ENCODE measurements around the gene ACOT8. TPM values are rescaled to one million over a fixed set of nuclear protein-coding genes. Genes with fewer than 3 reads are reported as not detected.
A peak's percentile ranks its signal among the peaks of the same experiment; 100 is the strongest.

The ACOT8 gene
- total and polyA plus RNA-seq, 9 of the 15 experiments (the other 6 are each of a cell fraction or from before 2014, with no cell fraction given) = 8.2 to 46.7 (median 20.7) TPM

GRCh38 chr20:45880988-45881788, 24.0 kb upstream of the ACOT8 start, which contains the start of gene ZSWIM1 (continued):
- TF ChIP-seq, protein P1, sequence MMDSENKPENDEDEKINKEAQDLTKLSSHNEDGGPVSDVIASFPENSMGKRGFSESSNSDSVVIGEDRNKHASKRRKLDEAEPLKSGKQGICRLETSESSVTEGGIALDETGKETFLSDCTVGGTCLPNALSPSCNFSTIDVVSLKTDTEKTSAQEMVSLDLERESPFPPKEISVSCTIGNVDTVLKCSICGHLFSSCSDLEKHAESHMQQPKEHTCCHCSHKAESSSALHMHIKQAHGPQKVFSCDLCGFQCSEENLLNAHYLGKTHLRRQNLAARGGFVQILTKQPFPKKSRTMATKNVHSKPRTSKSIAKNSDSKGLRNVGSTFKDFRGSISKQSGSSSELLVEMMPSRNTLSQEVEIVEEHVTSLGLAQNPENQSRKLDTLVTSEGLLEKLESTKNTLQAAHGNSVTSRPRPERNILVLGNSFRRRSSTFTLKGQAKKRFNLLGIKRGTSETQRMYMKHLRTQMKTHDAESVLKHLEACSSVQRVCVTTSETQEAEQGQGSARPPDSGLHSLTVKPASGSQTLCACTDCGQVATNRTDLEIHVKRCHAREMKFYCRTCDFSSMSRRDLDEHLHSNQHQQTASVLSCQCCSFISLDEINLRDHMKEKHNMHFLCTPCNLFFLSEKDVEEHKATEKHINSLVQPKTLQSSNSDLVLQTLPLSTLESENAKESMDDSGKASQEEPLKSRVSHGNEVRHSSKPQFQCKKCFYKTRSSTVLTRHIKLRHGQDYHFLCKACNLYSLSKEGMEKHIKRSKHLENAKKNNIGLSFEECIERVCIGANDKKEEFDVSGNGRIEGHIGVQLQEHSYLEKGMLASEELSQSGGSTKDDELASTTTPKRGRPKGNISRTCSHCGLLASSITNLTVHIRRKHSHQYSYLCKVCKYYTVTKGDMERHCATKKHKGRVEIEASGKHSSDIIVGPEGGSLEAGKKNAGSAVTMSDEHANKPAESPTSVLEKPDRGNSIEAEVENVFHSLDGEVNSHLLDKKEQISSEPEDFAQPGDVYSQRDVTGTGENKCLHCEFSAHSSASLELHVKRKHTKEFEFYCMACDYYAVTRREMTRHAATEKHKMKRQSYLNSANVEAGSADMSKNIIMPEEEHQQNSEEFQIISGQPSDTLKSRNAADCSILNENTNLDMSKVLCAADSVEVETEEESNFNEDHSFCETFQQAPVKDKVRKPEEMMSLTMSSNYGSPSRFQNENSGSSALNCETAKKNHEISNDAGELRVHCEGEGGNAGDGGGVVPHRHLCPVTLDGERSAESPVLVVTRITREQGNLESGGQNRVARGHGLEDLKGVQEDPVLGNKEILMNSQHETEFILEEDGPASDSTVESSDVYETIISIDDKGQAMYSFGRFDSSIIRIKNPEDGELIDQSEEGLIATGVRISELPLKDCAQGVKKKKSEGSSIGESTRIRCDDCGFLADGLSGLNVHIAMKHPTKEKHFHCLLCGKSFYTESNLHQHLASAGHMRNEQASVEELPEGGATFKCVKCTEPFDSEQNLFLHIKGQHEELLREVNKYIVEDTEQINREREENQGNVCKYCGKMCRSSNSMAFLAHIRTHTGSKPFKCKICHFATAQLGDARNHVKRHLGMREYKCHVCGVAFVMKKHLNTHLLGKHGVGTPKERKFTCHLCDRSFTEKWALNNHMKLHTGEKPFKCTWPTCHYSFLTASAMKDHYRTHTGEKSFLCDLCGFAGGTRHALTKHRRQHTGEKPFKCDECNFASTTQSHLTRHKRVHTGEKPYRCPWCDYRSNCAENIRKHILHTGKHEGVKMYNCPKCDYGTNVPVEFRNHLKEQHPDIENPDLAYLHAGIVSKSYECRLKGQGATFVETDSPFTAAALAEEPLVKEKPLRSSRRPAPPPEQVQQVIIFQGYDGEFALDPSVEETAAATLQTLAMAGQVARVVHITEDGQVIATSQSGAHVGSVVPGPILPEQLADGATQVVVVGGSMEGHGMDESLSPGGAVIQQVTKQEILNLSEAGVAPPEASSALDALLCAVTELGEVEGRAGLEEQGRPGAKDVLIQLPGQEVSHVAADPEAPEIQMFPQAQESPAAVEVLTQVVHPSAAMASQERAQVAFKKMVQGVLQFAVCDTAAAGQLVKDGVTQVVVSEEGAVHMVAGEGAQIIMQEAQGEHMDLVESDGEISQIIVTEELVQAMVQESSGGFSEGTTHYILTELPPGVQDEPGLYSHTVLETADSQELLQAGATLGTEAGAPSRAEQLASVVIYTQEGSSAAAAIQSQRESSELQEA (IDR thresholded peaks at IDR 0.05; ENCODE audit: low read depth) = no peak
- TF ChIP-seq DNMT1 (IDR thresholded peaks at IDR 0.05) (0 out of 2 replicates have a peak, but pooled peaks have one; percentile 22), CREM (IDR thresholded peaks at IDR 0.05; ENCODE audit: low read depth) (peak; percentile 86), ELF2 (CRISPR knock-in tag; IDR thresholded peaks at IDR 0.05) (no peak), MTA2 (IDR thresholded peaks at IDR 0.05; ENCODE audit: low read depth) (peak; percentile 76), SIRT6 (IDR thresholded peaks at IDR 0.05; ENCODE audit: low read depth, low read length) (no peak), NR2C1 (IDR thresholded peaks at IDR 0.05) (peak; percentile 98), NR2C1 (tag; IDR thresholded peaks at IDR 0.05) (peak; percentile 99), SREBF1 (IDR thresholded peaks at IDR 0.05; ENCODE audit: borderline replicate concordance, low read depth, low read length) (no peak), BMI1 (IDR thresholded peaks at IDR 0.05; ENCODE audit: low read length) (peak; percentile 92), ESRRB (CRISPR knock-in tag; IDR thresholded peaks at IDR 0.05; ENCODE audit: borderline replicate concordance) (no peak), CBX3 (IDR thresholded peaks at IDR 0.05; ENCODE audit: borderline replicate concordance in 1 of 2, low read length in 2 of 2) (no peak), ZSCAN29 (IDR thresholded peaks at IDR 0.05) (0 out of 2 replicates have a peak, but pooled peaks have one; percentile 44), E2F8 (IDR thresholded peaks at IDR 0.05; ENCODE audit: low read depth, partially characterized antibody) (peak; percentile 40)
- TF ChIP-seq, protein P2, sequence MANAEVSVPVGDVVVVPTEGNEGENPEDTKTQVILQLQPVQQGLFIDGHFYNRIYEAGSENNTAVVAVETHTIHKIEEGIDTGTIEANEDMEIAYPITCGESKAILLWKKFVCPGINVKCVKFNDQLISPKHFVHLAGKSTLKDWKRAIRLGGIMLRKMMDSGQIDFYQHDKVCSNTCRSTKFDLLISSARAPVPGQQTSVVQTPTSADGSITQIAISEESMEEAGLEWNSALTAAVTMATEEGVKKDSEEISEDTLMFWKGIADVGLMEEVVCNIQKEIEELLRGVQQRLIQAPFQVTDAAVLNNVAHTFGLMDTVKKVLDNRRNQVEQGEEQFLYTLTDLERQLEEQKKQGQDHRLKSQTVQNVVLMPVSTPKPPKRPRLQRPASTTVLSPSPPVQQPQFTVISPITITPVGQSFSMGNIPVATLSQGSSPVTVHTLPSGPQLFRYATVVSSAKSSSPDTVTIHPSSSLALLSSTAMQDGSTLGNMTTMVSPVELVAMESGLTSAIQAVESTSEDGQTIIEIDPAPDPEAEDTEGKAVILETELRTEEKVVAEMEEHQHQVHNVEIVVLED (CRISPR knock-in tag; IDR thresholded peaks at IDR 0.05) = no peak

All from K562 (cell line).